Activated T-cell treated with anti-CD3 and anti-CD28 coated beads, Interleukin-2, amount 50 U/mL, for 48 hours (primary cell): ENCODE data around the gene CYB5R3.

Experiments used
- DNase-seq, 2 experiments: peaks; one replicate each; pipeline ENCODE4 v3.0.0-alpha.2; 2020

Gene CYB5R3

DNA sequence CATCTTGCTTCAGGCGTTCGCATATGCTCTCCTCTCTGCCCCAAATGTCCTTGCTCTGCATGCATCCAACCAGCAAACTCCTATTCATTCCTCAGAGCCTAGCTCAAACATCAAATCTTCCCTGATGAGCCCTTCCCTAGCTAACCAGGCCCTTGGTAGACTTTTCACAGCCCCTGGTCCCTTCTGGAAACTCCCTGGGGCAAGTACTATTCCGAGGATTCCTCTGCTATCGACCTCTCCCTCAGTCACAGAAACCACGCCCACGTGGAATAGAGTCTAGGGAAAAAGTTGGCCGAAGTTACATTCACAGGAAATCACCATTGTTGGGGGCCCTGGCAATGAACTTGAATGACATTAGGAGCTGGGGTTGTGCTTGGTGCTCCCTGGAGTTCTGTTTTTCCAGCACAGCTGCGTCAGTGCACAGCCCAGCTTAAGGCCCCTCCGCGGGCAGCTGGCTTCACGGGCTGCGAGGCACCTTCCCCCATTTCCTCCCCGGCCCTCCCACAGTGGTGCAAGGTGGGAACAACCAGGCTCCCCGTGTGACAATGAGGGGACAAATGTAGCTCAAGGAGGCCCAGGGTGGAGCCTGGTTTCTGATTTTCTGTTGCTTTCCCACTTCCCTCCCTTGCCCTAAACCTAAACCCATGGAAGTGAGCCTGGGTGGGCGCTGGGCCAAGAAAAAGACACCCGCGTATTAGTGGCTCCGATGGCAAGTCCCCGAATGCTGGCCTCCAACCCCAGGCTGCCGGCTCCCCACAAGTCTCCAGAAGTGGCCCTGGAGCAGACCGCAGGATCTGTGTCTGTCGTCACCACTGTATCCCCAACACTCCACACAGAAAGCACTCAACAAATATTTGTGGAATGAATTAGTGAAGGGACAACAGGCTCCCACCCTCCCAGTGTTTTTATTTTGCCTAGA lies 4.5 kb downstream of the CYB5R3 start:
- no peak for DNase-seq

DNA sequence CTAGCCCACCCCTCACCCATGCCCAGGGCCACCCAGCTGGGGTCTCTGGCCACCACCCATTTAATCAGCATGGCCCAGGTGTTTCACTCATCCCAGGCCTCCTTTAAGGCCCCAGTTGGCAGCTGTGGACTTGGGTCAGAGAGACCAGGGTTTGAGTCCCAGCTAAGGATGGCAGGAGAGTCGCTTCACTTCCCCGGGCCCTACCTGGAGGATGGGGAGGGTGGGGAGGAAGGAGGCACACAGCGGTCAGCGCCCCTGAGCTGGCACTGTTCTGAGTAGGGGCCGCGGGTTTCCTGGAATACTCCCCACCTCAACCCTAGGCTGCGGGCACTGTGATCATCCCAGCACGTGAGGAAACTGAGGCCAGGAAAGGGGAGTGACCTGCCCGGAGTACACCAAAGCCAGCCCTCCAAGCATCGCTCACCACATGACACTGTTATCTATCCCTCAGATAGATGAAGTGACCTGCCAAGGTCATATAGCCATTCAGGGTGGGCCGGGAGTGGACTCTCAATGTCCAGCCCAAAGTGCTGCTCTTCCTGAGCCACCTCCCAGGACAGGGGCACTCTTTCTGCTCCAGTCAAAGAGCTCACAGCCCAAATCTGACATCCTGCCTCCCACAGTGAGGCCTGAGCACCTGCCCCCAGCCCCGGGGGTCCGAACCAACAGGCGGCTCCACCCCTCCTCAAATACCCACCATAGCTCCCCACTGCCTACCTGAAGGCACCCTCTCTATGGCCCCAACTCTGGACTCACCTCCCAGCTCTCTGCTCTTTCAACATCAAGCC lies 5.4 kb downstream of the CYB5R3 start:
- no peak for DNase-seq

DNA sequence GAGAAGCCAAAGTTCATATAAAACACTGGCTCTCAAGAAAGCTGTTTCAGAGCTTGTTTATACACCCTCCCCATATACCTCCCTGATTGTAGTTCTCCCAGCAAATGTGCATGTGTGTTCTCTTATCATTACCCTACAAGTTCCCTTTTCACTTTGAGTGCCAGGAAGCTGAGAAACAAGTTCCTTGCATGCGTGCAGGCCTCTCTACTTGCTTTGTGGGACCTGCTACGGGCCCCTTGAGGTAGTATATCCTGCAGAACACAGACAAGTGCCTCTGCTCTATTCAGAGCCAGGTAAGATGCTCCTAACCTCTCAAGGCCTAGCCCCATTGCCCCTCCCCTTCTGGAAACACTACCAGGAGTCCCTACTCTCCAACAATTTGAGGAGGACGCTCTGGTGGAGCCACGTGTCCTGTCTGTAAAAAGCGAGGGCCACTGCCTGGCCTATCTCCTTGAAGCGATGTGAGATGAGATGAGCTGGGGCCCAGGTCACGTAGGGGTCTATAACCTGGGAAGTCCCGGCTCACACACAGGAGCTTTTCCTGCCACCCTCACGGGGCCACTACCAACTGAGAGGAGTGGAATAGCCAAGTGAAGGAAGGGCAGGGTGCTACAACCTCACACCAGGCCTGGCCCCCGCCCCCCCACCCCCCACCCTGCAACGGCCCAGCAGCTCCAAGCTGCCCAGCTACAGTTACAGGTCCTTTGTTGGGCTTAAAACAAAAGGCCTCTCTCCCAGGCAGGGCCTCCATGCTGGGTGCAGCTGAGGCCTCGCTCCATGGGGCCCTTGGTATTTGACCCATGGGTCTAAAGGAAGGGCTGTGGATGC lies 6.2 kb downstream of the CYB5R3 start:
- no peak for DNase-seq

DNA sequence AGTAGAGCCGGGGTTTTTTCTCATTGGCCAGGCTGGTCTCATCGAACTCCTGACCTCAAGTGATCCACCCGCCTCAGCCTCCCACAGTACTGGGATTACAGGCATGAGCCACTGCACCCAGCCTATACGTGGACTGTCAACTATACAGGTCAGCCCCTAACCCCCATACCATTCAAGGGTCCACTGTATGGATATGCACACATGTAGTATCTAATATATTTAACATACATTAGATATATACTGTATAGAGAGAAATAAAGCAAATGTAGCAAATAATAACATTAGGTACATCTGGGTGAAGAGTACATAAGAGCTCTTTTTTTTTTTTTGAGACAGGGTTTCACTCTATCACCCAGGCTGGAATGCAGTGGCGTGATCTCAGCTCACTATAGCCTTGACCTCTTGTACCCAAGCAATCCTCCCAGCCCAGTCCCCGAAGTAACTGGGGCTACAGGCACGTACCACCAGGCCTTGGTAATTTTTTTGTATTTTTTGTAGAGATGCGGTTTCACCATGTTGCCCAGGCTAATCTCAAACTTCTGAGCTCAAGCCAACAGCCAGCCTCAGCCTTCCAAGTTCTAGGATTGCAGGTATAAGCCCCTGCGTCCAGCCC lies 7.3 kb downstream of the CYB5R3 start:
- DNase-seq, result no peak

DNA sequence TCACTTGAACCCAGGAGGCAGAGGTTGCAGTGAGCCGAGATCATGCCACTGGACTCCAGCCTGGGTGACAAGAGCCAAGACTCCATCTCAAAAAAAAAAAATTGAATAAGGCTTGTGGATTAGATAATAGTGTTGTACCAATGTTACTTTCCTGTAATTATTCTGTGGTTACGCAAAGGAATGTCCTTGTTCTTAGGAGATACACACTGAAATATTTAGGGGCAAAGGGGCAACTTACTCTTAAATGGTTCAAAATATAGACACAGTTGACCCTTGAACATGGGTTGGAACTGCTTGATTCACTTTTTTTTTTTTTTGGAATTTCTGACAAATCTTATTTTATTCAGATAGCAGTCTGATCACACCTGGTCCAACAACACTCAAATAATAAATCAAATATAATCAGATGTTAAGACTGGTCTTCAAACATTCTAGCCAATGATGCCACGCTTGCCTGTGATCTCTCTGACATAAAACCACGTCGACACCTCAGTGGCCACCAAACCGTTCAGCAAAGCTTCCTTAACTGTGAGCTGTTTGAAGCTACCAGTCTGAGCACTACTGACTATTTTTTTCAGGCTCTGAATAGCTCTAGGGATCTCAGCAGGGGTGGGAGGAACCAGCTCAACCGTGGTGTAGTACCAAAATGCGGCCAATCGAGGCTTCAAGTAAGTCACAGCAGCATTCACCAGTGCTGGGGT lies 9.5 kb downstream of the CYB5R3 start:
- DNase-seq, result no peak

DNA sequence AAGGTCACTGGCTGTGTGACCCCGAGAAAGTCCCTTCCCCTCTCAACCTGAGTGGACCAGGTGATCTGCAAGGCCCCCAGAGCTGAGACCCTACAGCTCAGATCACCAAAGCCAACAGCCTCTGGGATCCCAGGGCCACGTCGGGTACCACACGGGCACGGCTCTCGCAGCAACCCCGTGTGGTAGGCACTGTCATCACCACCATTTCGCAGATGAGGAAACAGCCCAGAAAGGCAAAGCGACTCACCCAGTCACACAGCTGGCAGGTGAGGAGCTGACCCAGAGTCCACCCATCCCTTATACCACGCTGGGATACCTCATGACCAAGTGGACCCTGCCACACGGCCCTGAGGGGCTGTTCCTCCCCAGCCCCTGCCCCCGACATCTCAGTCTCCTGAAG lies 11.6 kb downstream of the CYB5R3 start:
- no peak for DNase-seq

DNA sequence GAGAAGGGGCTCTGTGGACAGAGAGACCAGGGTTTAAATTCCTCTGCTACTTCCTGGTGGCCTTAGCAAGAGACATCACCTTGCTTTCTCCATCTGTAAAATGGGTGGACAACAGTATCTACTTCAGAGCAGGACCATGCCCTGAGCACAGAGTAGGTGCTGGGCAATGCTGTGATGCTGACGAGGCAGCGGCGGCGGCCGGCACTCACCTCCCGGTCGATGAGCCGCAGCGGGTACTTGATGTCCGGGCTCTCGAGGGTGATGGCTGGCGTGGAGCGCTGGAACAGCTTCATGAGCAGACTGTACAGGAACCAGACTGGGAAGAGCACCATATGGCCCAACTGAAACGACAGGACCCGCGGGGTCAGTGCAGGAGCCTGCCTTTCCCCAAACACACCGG lies 12.7 kb downstream of the CYB5R3 start:
- no peak for DNase-seq

DNA sequence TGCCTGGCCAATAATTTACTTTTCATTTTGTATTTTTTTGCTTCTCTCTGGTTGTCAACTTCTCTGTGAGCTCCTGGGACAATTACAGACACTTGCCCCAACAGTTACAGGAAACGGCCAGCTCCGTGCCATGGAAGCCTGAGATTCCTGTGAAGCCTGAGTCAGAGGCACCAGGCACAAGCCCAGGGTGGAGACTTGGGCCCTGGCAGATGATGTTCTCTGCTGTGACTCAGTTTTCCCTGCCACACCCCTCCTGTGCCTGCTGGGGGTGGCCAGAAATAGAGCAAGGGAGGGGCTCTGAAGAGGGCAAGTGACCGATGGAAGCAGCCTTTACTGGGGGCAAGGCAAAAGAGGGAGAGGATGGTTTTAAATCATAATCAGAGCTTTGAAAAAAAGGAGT lies 13.7 kb downstream of the CYB5R3 start:
- DNase-seq, result no peak

DNA sequence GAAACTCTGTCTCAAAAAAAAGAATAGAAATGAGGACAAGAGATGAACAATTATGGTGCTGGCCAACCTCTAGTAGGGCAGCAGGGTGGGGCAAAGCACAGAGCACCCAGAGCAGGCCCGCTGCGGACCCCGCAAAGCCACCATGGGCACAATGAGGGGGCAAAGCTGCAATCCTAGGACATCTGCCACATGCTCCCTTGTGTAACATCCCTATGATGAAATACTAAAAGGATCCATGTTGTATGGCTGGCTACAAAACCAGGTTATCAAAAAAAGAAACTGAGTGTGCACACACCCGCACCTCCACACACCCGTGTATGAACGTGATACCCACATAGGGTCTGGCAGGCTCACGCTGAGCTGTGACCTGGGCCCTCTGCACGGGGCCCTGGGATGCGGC lies 16.2 kb downstream of the CYB5R3 start:
- no peak for DNase-seq

DNA sequence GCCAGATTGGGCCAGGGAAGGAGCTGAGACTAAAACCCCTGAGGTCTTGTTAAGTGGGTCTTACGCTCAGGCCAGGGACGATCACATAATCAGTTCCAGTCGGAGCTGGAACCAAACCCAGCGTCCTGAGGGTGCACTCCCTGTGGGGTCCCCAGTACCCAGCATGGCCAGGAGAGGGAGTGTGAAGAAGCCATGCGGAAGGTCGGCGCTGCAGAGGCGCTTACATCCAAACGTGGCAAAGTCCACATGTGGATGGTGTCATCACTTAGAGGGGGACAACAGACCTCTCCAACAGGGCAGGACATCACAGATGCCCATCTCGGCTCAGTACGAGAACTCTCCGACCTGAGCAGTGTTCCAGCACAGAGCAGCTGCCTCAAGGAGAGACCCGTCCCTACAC lies 17.1 kb downstream of the CYB5R3 start:
- DNase-seq, result no peak

DNA sequence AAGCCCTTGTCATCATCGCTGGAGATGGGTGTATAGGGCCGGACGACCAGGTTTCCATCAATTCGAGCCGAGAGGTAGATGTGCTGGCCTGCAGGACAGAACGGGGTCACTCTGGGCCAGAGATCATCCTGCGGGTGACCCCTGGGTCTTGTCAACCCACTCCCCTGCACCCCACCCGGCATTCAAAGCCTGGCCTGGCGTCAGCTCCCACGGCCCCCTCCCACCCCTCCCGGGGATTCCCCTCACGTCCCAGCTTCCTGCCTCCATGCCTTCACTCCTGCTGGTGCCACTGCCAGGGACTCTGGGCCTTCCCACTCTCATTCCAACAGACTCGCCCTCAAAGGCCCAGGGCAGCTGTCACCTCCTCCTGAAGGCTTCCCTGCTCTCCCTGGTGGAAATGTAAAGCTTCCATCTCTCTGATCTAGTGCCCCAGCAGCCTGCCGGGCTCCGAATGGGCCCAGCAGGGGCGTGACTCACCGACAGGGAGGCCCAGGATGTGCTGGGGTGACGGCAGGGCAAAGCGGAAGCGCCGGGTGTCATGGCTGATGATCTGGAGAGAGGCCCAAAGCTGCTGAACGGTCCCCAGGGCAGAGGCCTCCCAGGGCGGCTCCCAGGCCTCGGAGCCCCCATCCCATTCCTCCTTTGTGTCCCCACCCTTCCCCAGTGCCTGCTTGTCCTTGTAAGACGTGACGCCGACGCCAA lies 18.1 kb downstream of the CYB5R3 start:
- DNase-seq, result no peak

DNA sequence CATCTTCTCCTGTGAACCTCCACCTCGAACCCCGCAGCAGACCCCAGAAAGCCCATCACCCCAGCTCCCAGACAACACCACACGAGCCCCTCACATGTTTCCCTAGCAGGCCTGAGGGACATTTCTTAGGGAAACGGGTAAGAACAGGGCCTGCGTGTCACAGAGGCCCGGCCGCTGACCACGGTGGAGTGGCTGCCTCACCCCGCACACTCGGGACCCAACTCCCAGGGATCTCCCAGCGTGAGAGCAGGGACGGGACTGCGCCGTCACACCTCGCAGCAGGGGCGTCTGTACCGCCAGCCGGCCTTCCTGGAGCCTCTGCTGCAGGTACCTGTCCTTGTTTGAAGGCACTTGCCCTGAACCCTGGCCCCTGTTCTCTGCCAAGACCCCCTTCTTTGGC lies 19.0 kb downstream of the CYB5R3 start:
- DNase-seq, result no peak

DNA sequence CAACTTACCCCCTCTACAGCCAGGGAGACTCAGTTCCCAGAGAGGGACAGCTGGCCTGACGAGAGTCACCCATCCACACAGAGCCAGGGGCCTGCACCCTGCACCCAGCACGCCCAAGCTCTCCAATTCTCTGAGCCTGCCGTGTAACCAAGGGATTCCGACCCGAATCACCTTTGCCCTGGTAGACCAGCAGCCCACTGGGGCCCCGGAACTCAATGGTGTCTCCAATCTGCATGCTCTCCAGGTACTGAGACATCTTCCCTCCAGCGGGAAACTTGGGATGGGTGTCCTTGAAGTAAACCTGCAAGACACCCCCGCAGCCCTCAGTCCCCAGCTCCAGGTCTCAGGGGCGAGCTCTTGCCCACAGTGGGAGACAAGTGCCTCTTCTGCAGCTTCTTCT lies 21.2 kb downstream of the CYB5R3 start:
- no peak for DNase-seq

DNA sequence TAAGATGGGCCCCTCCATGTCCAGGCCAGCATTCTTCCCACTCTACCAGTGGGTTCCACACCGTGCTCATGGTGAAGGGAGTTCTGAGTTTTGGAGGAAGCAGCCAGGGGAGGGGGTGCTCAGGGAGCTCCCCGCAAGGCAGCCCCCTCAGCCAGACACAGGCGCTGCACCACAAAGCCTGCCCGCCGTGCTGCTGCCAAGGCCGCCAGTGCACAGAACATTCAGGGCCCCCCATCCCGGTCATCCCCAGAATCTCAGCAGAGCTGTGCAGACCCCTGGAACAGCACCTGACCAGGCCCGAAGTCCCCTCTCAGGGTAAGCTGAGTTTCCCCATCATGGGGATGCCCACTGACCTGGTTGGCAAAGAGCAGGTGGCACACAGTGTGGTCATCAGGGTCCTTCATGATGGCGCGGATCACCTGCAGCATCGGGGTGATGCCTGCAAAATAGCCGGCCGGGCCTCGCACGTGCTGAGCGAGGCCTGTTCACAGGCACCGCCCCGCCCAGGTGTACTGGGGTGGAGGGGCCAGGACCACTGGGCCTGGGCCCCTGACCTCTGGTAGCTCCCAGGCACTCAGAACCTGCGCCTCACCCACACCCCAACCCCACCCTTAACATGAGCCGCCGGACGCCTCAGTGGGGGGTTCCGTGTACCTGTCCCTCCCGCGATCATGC lies 22.1 kb downstream of the CYB5R3 start:
- no peak for DNase-seq

DNA sequence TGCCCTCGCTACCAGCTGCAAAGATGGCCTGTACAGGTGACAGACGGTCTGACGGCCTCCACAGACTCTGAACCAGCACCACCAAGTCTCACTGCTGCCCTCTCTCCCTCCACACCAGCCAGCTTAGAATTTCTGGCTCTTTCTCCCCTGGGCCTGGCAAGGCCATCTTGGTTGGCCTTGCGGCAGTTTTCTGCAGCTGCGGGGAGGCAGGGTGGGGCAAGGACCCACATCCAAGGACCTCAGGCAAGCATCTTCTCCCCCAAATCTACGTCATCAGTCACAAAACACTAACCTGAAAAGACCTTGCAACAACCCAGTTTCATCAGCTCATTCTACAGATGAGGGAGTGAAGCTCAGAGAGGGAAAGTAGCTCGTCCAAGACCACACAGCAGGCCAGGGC lies 22.8 kb downstream of the CYB5R3 start:
- no peak for DNase-seq

DNA sequence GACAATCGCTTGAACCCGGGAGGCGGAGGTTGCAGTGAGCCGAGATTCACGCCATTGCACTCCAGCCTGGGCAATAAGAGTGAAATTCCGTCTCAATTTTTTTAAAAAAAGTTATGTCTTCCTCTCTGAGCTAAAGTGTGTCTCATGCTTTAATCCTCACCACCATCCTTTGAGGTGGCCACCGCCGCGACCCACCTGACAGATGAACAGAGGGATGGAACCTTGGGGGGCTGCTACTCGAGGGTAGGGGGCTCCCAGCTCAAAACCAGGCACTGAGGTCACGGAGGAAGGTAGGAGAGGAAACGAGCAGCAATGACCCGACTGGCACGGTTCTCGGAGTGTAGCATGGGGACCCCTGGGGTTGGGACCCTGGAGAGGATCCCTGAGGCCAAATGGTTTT lies 23.8 kb downstream of the CYB5R3 start:
- DNase-seq, result no peak

DNA sequence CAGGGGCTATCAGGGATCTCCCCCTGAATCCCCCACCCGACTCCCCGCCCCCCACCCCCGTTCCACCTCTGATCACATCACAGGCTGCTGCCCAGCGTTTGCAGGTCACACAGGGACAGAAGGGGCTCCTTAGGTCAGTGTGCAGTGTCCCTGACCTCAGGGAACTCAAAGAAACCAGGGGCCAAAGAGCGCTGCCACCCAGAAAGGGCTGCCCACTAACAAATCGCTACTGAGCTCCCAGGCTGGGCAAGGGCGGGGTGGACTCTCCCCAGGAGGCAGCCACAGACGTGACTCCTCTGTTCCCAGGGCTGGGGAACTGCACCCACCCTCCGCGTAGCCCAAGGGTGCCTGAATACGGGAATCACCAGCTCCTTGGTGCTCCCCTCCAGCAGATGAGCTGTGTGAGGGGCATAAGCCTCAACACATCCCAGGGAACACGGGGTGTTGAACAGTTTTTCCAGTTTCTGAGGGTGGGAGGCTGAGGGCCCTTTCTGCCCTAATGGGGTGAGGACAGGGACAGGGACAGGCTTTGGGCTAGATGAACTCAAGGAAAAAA lies 24.6 kb downstream of the CYB5R3 start:
- DNase-seq, result no peak

DNA sequence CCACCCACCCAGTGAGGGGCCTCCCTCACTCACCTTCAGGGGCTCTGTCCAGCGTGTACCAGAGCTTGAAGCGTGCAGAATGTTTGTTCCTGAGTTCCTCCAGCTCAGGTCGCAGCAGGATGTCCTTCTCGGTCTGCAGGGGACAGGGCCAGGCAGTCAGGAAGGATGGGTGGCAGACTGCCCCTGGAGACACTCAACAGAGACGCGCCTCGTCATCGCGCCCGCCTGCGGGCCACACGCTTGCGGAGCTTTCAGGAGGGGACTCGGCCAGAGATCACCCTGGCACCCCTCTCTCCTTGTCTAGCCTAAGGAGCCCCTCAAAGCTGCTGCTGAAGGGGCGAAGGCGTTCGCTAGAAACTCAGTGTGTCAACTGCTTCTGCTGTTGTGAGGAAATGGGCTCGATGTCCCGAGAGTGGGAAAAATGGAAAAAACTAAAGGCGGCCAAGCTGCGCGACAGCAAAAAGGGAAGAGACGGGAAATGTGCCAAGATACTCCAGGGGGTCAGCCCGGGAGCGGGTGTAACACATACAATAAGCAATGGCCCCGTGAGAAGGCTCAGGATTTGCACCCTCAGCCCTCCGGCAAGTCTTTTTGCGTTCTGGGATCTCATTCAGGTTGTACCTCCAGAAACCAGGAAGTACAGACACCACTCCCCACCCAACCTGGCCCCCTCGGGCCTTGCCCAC lies 25.3 kb downstream of the CYB5R3 start:
- DNase-seq, result no peak

DNA sequence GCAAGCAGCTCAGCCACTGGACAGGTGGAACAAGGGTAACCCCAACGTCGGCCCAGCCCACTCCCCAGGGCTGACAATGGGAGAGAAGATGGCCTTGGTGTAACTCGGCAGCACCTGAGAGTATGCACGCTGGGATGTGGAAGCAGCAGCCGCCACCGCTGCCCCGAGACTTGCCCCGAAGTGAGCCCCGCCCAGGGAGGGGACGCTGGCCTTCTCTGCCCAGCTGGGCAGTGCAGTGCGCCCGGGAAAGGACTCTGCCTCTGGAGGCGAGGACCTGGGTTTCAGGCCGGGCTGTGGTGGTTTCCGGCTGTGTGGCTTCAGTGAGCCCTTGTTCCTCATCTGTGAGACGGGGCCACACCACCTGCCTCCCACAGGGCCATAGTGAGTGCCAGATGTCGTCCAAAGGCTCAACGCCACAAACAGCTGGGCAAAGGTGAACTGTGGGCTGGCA lies 25.9 kb downstream of the CYB5R3 start:
- no peak for DNase-seq
